Fibroblast of skin of right quadriceps (primary cell): ENCODE measurements around the gene NOXO1.

ENCODE experiments used
- DNase-seq: peaks from one replicate; pipeline ENCODE4 v3.0.0-alpha.2; 2013

Gene NOXO1

GRCh38 chr16:1993731-1994131, 12.5 kb upstream of the NOXO1 start:
- DNase-seq: no peak

DNA sequence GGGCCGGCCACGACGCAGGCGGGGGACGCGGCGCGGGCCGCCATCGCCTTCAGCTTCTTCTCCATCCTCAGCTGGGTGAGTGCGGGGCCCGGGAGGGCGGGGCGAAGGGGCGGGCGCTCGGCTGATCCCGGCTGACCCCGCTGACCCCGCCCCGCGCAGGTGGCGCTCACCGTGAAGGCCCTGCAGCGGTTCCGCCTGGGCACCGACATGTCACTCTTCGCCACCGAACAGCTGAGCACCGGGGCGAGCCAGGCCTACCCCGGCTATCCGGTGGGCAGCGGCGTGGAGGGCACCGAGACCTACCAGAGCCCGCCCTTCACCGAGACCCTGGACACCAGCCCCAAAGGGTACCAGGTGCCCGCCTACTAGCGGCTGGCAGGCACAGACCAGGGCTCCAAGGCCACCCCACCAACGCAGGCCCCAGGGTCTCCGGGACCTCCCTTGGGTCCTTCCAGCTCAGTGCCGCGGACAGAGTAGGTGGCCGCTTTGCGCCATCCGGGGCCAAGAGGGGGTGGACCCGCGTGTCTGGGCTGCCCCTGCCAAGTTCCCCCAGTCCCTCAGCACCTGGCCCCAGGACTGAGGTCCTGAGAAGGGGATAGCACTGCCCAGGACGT, 11.5 kb upstream of the NOXO1 start:
- no peak for DNase-seq

DNA sequence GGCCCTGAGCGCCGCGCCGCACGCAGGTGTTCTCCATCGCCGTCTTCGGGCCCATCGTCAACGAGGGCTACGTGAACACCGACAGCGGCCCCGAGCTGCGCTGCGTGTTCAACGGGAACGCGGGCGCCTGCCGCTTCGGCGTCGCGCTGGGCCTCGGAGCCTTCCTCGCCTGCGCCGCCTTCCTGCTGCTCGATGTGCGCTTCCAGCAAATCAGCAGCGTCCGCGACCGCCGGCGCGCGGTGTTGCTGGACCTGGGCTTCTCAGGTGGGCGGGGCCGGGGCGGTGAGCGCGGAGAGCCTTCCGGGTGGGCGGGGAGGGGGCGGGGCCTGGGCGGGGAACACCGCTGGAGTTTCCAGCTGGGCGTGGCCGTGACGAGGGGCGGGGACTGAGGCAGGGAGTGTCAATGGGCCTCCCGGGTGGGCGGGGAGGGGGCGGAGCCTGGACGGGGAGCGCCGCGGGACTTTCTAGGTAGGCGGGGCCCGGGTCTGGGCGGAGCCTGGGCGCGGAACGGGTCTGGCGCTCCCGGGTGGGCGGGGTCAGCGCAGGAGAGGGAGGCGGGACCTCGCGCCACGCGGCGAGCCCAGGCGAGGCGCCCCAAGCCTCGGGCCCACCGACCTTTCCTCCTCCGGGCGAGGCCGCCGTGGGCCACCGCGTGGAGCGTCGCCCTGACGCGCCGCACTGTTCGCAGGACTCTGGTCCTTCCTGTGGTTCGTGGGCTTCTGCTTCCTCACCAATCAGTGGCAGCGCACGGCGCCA, 10.9 kb upstream of the NOXO1 start:
- peak; percentile 92 for DNase-seq

GRCh38 chr16:1991588-1991947, 10.3 kb upstream of the NOXO1 start:
- DNase-seq: no peak

DNA sequence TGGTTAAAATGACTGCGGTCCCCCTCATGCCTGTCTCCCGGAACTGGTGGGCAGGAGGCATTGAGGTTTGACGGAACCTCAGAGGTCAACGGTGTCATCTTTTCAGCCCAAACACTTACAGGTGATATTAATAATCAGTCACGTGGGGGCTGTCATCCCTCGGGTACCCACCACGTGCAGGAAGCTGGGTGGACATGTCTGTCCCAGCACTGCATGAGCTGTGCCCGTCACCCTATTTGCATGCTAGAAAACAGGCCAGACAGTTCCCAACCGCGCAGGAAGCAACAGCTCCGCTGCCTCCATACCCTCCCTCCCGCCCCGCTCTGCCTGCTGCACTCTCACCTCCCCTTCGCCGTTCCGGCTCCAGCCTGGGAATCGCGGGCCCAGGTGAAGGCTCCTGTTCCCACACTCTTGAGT, 9.9 kb upstream of the NOXO1 start:
- no peak for DNase-seq

- no peak for DNase-seq
Observed at GRCh38 chr16:1990351-1991134, 9.3 kb upstream of the NOXO1 start.

DNA sequence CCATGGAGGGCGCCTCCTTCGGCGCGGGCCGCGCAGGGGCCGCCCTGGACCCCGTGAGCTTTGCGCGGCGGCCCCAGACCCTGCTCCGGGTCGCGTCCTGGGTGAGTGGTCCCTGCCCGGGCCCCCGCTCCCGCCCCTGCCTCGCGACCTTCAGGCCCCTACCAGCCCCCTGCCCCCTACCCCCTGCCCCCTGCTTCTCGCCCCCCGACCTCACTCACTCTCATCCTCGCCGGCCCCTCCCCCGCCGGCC, 8.8 kb upstream of the NOXO1 start:
- DNase-seq: no peak

DNA sequence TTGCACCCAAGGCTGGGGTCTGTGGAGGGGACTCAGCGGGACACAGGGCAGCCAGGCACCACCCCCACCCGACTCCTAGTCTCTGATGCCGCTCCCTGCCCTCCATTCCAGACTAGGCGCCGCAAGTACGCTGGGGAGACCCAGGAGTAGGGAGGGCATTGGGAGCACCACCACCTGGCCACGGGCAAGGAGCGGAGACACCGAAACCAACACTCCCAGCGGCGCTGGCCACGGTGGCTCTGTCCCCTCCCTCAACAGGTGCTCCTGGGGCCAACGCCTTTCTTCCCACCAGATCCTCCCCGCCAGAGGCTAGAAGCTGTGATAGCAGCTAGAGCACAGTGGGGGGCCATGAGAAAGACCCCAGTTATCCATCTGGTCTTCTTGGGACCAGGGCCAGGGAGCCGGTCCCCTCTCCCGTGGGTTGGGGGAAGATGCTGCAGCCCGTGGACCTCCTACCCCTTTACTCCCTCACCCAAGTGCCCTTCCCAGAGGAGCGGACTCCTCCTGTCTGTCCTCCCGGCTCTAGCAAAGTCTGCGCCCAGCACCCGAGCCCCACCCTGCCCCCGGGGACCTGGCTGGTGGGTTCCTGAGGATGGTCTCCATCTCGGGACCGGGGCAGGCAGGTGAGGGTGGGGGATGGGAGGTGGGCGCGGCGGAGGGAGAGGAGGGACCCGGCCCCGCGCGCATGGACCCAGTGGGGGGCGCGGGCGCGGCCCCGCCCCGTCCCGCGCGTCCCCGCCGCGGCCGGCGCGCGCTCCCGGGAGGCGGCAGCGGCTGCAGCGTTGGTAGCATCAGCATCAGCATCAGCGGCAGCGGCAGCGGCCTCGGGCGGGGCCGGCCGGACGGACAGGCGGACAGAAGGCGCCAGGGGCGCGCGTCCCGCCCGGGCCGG, 8.2 kb upstream of the NOXO1 start, which contains the start of gene SYNGR3:
Gene SYNGR3 (plus strand): TSS at position 762 of the 892 bp plus-strand sequence. CDS start 133 bp downstream, outside the sequence.
- DNase-seq: no peak

GRCh38 chr16:1987198-1987597, 5.9 kb upstream of the NOXO1 start:
- DNase-seq: no peak

DNA sequence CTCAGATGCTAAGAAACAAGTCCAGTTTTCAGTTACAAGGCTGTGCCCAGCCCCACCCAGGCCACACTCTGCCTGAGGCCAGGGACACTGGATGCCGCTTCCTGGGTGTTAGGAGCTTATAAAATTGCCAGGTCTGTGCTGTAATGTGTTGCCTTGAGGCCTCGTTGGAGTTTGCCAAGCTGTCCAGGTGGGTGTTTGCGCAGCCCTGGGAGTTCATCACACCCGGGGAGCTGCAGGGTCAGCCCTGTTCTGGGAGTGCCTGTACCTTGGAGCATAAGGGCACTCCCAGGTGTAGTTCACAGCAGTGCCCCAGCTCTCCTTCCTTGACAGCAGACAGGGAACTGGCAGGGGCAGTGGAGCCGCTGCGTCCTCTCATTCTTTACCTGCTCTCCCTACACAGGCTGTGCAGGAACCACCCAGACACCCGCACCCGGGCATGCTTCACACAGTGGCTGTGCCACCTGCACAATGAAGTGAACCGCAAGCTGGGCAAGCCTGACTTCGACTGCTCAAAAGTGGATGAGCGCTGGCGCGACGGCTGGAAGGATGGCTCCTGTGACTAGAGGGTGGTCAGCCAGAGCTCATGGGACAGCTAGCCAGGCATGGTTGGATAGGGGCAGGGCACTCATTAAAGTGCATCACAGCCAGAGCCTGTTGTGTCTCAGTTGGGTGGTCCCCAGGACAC, 4.3 kb upstream of the NOXO1 start:
- DNase-seq: no peak

- DNase-seq: no peak
Observed at GRCh38 chr16:1984347-1985225, 3.3 kb upstream of the NOXO1 start.

GRCh38 chr16:1983544-1984346, 2.5 kb upstream of the NOXO1 start, which contains the start of gene GFER:
TSS of gene GFER (plus strand) at chr16:1984193. CDS start at chr16:1984219, 26 bp downstream.
- DNase-seq: peak; percentile 91

GRCh38 chr16:1982991-1983543, 1.8 kb upstream of the NOXO1 start:
- DNase-seq: no peak

DNA sequence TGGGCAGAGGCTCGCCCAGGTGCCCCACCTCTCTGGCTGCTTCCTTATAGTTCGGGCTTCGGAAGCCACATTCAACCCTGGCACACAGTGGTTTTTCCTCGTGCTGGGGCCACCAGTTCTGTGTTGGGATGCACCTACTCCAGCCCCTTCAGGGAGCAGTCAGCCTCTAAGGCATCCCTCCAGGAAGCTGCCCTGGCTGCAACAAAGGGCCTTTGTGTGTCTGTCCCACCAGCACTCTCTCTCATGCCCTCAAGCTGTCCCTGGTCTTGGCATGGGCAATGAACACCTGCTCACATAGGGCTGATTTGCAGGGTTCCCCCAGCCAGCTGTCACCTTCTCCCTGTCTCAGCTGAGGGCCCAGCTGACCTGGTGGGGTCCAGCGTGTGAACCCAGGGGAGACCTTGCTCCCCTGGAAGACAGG, 754 bp upstream of the NOXO1 start:
- no peak for DNase-seq

- DNase-seq: no peak
Observed at GRCh38 chr16:1980770-1981087, 540 bp downstream of the NOXO1 start.

GRCh38 chr16:1980030-1980769, 1.1 kb downstream of the NOXO1 start:
- no peak for DNase-seq

DNA sequence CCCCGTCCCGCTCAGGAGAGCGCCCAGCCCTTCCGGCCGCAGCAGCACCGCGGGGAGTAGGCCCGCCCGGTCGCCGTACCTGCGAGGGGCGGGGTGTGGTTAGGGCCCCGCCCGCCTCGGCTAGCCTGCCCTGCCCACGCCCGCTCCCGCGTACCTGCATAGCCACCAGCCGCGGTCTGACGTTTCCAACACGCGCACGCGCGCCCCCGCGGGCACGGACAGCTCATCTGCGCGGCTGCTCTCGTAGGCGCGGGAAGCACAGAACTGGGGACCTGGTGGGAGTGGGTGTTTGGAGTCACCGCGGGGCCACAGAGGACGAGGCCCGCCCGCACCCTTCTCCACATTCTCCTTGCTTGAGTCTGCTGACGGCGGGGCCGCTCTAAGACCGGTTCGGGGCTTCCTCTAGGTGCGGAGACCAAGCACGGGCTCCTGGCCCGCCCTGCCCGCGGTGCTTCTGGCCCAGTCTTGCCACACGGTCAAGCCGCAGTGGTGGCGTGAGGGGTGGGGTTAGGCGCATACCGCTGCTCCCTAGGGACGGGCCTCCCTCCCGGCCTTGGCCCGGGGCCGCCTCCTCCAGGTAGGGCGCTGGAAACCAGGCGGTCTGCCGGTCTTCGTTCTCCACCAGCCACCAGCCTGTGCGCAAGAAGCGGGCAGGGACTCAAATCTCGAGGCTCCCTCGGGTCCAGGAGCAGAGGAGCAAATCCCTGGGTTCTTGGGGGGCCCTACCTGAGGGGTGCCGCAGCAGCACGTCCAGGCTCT, 1.8 kb downstream of the NOXO1 start:
- no peak for DNase-seq

- DNase-seq: no peak
Observed at GRCh38 chr16:1978476-1979120, 2.7 kb downstream of the NOXO1 start.
